GM13976 (cell line): ENCODE measurements around the gene GNG2.

Experiments used
- DNase-seq: peaks from one replicate; pipeline ENCODE4 v3.0.0; 2012; ENCODE audit warnings: low spot score
- CTCF ChIP-seq: IDR thresholded peaks from 2 replicates; pipeline ENCODE4 v1.5.1; 2012; ENCODE audit warnings: borderline replicate concordance, mild to moderate bottlenecking; ENCODE audit not compliant: insufficient read depth; ENCODE audit errors: extremely low read depth, missing control alignments, control extremely low read depth
- in situ Hi-C: fragments of 300-500 bp; cut with MboI; formaldehyde crosslinking; loops from one replicate; pipeline ENCODE4 v1.12.0; 2022; ENCODE audit warnings: low sequenced_read_pairs, mixed read lengths, inconsistent platforms; ENCODE audit not compliant: unreplicated experiment

The GNG2 gene

GRCh38 chr14:51917193-51917592, 56.8 kb downstream of the GNG2 start:
- no peak for TF ChIP-seq CTCF
- no peak for DNase-seq
- in situ Hi-C loops = no loop called here

- in situ Hi-C loops = no loop called here
- no peak for TF ChIP-seq CTCF
Measured at GRCh38 chr14:51921026-51921425, 60.6 kb downstream of the GNG2 start.

GRCh38 chr14:51922624-51923023, 62.2 kb downstream of the GNG2 start:
- no peak for TF ChIP-seq CTCF
- in situ Hi-C loops = no loop called here
- no peak for DNase-seq

More at GRCh38 chr14:51921026-51921425, 60.6 kb downstream of the GNG2 start:
- DNase-seq = no peak

GRCh38 chr14:51924600-51924999, 64.2 kb downstream of the GNG2 start:
- in situ Hi-C loops = no loop called here
- no peak for DNase-seq
- TF ChIP-seq CTCF = no peak

GRCh38 chr14:51925980-51926379, 65.6 kb downstream of the GNG2 start:
- TF ChIP-seq CTCF = no peak
- DNase-seq = no peak
- in situ Hi-C loops = no loop called here

- DNase-seq = no peak
- TF ChIP-seq CTCF = no peak
- in situ Hi-C loops = no loop called here
Measured at GRCh38 chr14:51926449-51926848, 66.0 kb downstream of the GNG2 start.

GRCh38 chr14:51928568-51928967, 68.2 kb downstream of the GNG2 start:
- DNase-seq = no peak
- no peak for TF ChIP-seq CTCF
- in situ Hi-C loops = no loop called here
